Breast epithelium (tissue), 3 donors: ENCODE data around the gene FEM1B.

Source experiments
- CTCF ChIP-seq, 3 donors: fragments of 450-650 bp; IDR thresholded peaks; one replicate each; pipeline ENCODE4 v1.5.1; 2016 to 2017; ENCODE audit warnings: antibody characterized with exemption in 3 of 3, mild to moderate bottlenecking in 3 of 3, moderate library complexity in 3 of 3
- POLR2A ChIP-seq: fragments of 450-650 bp; IDR thresholded peaks from one replicate; pipeline ENCODE4 v1.6.1; 2016; ENCODE audit warnings: antibody characterized with exemption, mild to moderate bottlenecking, moderate library complexity

- TF ChIP-seq CTCF (IDR thresholded peaks at IDR 0.05), result no peak
- no peak for TF ChIP-seq POLR2A
Measured at GRCh38 chr15:68285259-68285980, 7.9 kb downstream of the FEM1B start.
